GM18526 (cell line): Measurements from ENCODE around the gene SPACA6.

Source experiments
- POLR2A ChIP-seq: IDR thresholded peaks from 3 replicates; pipeline ENCODE4 v1.6.1; 2011; ENCODE audit not compliant: insufficient read length; ENCODE audit errors: extremely low read depth

SPACA6 gene

DNA sequence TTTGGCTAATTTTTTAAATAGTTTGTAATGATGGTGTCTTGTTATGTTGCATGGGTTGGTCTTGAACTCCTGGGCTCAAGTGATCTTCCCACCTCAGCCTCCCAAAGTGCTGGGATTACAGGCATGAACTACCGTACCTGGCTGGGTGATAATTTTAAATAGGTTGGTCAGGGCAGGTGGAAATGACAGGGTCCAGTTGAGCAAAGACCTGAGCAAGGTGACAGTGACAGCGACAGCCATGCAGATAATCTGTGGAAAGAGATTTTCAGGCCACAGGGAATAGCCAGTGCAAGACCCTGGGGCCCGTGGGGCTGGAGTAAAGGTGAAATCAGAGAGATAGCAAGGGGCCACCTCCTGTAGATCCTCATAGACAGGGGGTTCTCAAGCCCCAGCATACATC, 3.5 kb downstream of the SPACA6 start:
- TF ChIP-seq POLR2A = no peak

GRCh38 chr19:51697169-51697776, 4.1 kb downstream of the SPACA6 start:
- no peak for TF ChIP-seq POLR2A

GRCh38 chr19:51698296-51698695, 5.2 kb downstream of the SPACA6 start:
- no peak for TF ChIP-seq POLR2A

GRCh38 chr19:51699170-51699569, 6.0 kb downstream of the SPACA6 start:
- no peak for TF ChIP-seq POLR2A

DNA sequence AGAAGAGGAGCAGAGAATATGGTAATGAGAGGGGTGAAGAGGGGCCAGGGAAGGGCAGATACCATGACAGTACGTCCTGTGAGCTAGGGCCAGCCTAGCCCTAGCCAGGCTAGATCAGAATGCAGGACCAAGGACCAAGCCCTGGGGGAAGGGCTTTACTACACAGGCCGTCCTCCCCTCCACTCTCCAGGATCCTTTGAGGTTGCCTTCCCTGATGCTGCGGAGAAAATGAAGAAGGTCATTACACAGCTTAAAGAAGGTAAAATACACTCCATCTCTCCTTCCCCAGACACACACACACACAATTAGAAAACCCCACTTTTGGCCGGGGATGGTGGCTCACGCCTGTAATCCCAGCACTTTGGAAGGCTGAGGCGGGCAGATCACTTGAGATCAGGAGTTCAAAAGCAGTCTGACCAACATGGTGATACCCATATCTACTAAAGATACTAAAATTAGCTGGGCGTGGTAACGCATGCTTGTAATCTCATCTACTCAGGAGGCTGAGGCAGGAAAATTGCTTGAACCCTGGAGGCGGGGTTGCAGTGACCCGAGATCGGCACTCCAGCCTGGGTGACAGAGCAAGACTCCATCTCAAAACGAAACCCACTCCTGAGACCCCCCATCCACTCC, 8.5 kb downstream of the SPACA6 start:
- no peak for TF ChIP-seq POLR2A

- TF ChIP-seq POLR2A = no peak
These were observed 9.1 kb downstream of the SPACA6 start for GRCh38 chr19:51702103-51702824.

- no peak for TF ChIP-seq POLR2A
These were observed 9.9 kb downstream of the SPACA6 start for GRCh38 chr19:51702825-51703574.

- peak; percentile 95 for TF ChIP-seq POLR2A
These were observed 10.7 kb downstream of the SPACA6 start for GRCh38 chr19:51703575-51704515.

DNA sequence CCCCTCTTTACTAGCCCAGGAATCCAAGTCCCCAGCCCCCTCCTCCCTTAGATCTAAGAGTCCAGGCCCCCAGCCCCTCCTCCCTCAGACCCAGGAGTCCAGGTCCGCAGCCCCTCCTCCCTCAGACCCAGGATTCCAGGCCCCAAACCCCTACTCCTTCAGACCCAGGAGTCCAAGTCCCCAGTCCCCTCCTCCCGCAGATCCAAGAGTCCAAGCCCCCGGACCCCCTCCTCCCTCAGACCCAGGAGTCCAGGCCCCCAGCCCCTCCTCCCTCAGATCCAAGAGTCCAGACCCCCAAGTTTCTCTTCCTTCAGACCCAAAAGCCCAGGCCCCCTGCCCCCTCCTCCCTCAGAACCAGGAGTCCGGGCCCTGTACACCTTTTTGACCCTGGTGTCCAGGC, 11.5 kb downstream of the SPACA6 start:
- no peak for TF ChIP-seq POLR2A

- no peak for TF ChIP-seq POLR2A
These were observed 13.2 kb downstream of the SPACA6 start for GRCh38 chr19:51706296-51706695.

GRCh38 chr19:51706885-51707284, 13.8 kb downstream of the SPACA6 start:
- no peak for TF ChIP-seq POLR2A

GRCh38 chr19:51708811-51709210, 15.7 kb downstream of the SPACA6 start:
- TF ChIP-seq POLR2A = no peak

- no peak for TF ChIP-seq POLR2A
These were observed 16.4 kb downstream of the SPACA6 start for GRCh38 chr19:51709575-51709974.

- TF ChIP-seq POLR2A = no peak
These were observed 17.0 kb downstream of the SPACA6 start for GRCh38 chr19:51710163-51710562.

- no peak for TF ChIP-seq POLR2A
These were observed 18.6 kb downstream of the SPACA6 start for GRCh38 chr19:51711702-51712101.
